H9 (cell line): ENCODE measurements around the gene DUT. TPM values are rescaled to one million over a fixed set of nuclear protein-coding genes. Genes with fewer than 3 reads are reported as not detected.

ENCODE experiments used
- DNase-seq: peaks from one replicate; pipeline ENCODE4 v3.0.0-alpha.2; 2017
- H2AFZ ChIP-seq: one replicate; pipeline ENCODE4 v1.6.1; 2013; ENCODE audit warnings: mild to moderate bottlenecking, low read length, control low read depth, moderate library complexity
- H2AK5ac ChIP-seq: 2 replicates; pipeline ENCODE4 v1.6.1; 2013; ENCODE audit warnings: low read length, control low read depth, mixed read lengths; ENCODE audit not compliant: insufficient read length
- H2BK120ac ChIP-seq: one replicate; pipeline ENCODE4 v1.6.1; 2013; ENCODE audit warnings: low read depth, mild to moderate bottlenecking, low read length, control low read depth, inconsistent platforms; ENCODE audit not compliant: poor library complexity, severe bottlenecking
- H2BK12ac ChIP-seq: 2 replicates; pipeline ENCODE4 v1.6.1; 2013; ENCODE audit warnings: low read length, control low read depth, mixed read lengths, low read depth; ENCODE audit not compliant: insufficient read length
- H2BK15ac ChIP-seq: 2 replicates; pipeline ENCODE4 v1.6.1; 2013; ENCODE audit warnings: low read depth, low read length, control low read depth
- H2BK20ac ChIP-seq: one replicate; pipeline ENCODE4 v1.6.1; 2013; ENCODE audit warnings: low read depth, mild to moderate bottlenecking, low read length, control low read depth, inconsistent platforms; ENCODE audit not compliant: poor library complexity, severe bottlenecking
- H2BK5ac ChIP-seq: 2 replicates; pipeline ENCODE4 v1.6.1; 2013; ENCODE audit warnings: low read length, control low read depth, mixed read lengths; ENCODE audit not compliant: insufficient read length
- H3K14ac ChIP-seq: 2 replicates; pipeline ENCODE4 v1.6.1; 2013; ENCODE audit warnings: low read length, control low read depth; ENCODE audit not compliant: insufficient read depth
- H3K18ac ChIP-seq: 2 replicates; pipeline ENCODE4 v1.6.1; 2013; ENCODE audit warnings: low read depth, mild to moderate bottlenecking, mixed read lengths, low read length, control low read depth; ENCODE audit not compliant: insufficient read length
- H3K23ac ChIP-seq: 2 replicates; pipeline ENCODE4 v1.6.1; 2013; ENCODE audit warnings: low read length, control low read depth, mixed read lengths, low read depth; ENCODE audit not compliant: insufficient read length
- H3K23me2 ChIP-seq: 2 replicates; pipeline ENCODE4 v1.6.1; 2013; ENCODE audit warnings: low read depth, mild to moderate bottlenecking, mixed read lengths, low read length, control low read depth; ENCODE audit not compliant: insufficient read length, poor library complexity, severe bottlenecking
- H3K27ac ChIP-seq: 2 replicates; pipeline ENCODE4 v1.5.1; 2013; ENCODE audit warnings: low read length, control low read depth, mixed read lengths, low read depth; ENCODE audit not compliant: insufficient read length
- H3K27me3 ChIP-seq: 2 replicates; pipeline ENCODE4 v1.6.1; 2013; ENCODE audit warnings: low read length, control low read depth, inconsistent platforms; ENCODE audit not compliant: insufficient read depth
- H3K4ac ChIP-seq: 2 replicates; pipeline ENCODE4 v1.6.1; 2013; ENCODE audit warnings: low read depth, mild to moderate bottlenecking, control low read depth, inconsistent platforms, low read length, moderate library complexity
- H3K4me1 ChIP-seq: 2 replicates; pipeline ENCODE4 v1.6.1; 2013; ENCODE audit warnings: low read length, control low read depth, inconsistent platforms; ENCODE audit not compliant: insufficient read depth
- H3K4me2 ChIP-seq: 2 replicates; pipeline ENCODE4 v1.6.1; 2013; ENCODE audit warnings: low read length, control low read depth, mixed read lengths; ENCODE audit not compliant: insufficient read length, insufficient read depth
- H3K56ac ChIP-seq: 2 replicates; pipeline ENCODE4 v1.6.1; 2013; ENCODE audit warnings: low read depth, mild to moderate bottlenecking, mixed read lengths, low read length, control low read depth; ENCODE audit not compliant: insufficient read length
- H3K79me1 ChIP-seq: 2 replicates; pipeline ENCODE4 v1.6.1; 2013; ENCODE audit warnings: low read depth, mild to moderate bottlenecking, moderate library complexity, low read length, control low read depth, inconsistent platforms; ENCODE audit not compliant: insufficient read depth, poor library complexity, severe bottlenecking
- H3K79me2 ChIP-seq: 2 replicates; pipeline ENCODE4 v1.6.1; 2013; ENCODE audit warnings: low read length, control low read depth, inconsistent platforms; ENCODE audit not compliant: insufficient read depth
- H3K9ac ChIP-seq: 2 replicates; pipeline ENCODE4 v1.6.1; 2013; ENCODE audit warnings: low read length, control low read depth, mixed read lengths; ENCODE audit not compliant: insufficient read length; ENCODE audit errors: extremely low read depth
- H3K9me3 ChIP-seq: one replicate; pipeline ENCODE4 v1.6.1; 2013; ENCODE audit warnings: low read depth, low read length, inconsistent platforms; ENCODE audit not compliant: control insufficient read depth
- H3T11ph ChIP-seq: one replicate; pipeline ENCODE4 v1.6.1; 2013; ENCODE audit warnings: mild to moderate bottlenecking, low read length, control low read depth, inconsistent platforms
- H4K20me1 ChIP-seq: one replicate; pipeline ENCODE4 v1.6.1; 2013; ENCODE audit not compliant: control insufficient read depth, insufficient read length, insufficient read depth
- H4K5ac ChIP-seq: 2 replicates; pipeline ENCODE4 v1.6.1; 2013; ENCODE audit warnings: low read depth, mild to moderate bottlenecking, mixed read lengths, low read length, control low read depth; ENCODE audit not compliant: insufficient read length
- H4K8ac ChIP-seq: replicated peaks from 2 replicates; pipeline ENCODE4 v1.6.1; 2013; ENCODE audit warnings: low read length, control low read depth, mixed read lengths, low read depth; ENCODE audit not compliant: insufficient read length
- H4K91ac ChIP-seq: 2 replicates; pipeline ENCODE4 v1.6.1; 2013; ENCODE audit warnings: low read depth, mild to moderate bottlenecking, moderate library complexity, mixed read lengths, low read length, control low read depth; ENCODE audit not compliant: insufficient read length
- H3K27ac Mint-ChIP-seq, 3 experiments: 2 replicates in 2 of 3; 3 replicates in 1 of 3; pipeline ENCODE4 v1.8.0; 2020 to 2021; ENCODE audit warnings: mixed read lengths in 3 of 3, mild to moderate bottlenecking in 1 of 3, moderate library complexity in 1 of 3
- H3K27me3 Mint-ChIP-seq: 2 replicates; pipeline ENCODE4 v1.8.0; 2021; ENCODE audit warnings: low read depth, mild to moderate bottlenecking, moderate library complexity, mixed read lengths
- H3K36me3 Mint-ChIP-seq, 3 experiments: 2 replicates in 2 of 3; 3 replicates in 1 of 3; pipeline ENCODE4 v1.8.0; 2020 to 2021; ENCODE audit warnings: low read depth in 3 of 3, mixed read lengths in 3 of 3; ENCODE audit not compliant: insufficient read depth in 1 of 3
- H3K4me1 Mint-ChIP-seq, 2 experiments: 2 replicates each; pipeline ENCODE4 v1.8.0; 2020; ENCODE audit warnings: mixed read lengths in 2 of 2
- H3K4me3 Mint-ChIP-seq, 2 experiments: 2 replicates in 1 of 2; 3 replicates in 1 of 2; pipeline ENCODE4 v1.8.0; 2020 to 2021; ENCODE audit warnings: mild to moderate bottlenecking in 2 of 2, mixed read lengths in 2 of 2, moderate library complexity in 1 of 2
- H3K9me3 Mint-ChIP-seq, 2 experiments: 2 replicates in 1 of 2; 3 replicates in 1 of 2; pipeline ENCODE4 v1.8.0; 2020; ENCODE audit warnings: mild to moderate bottlenecking in 2 of 2, mixed read lengths in 2 of 2, moderate library complexity in 1 of 2
- CTCF ChIP-seq: fragments of 200-600 bp; sonication (generic); conservative IDR thresholded peaks from 3 replicates; pipeline ENCODE4 v1.8.0; 2021; ENCODE audit warnings: antibody characterized with exemption, mild to moderate bottlenecking
- WGBS: extraction: QIAGEN DNeasy Blood & Tissue Kit; methylation state at CpG from one replicate; pipeline ENCODE4 v1.1.7; 2013; ENCODE audit warnings: missing lambda C conversion rate, low lambda C conversion rate, mixed read lengths; ENCODE audit not compliant: insufficient read length; ENCODE audit errors: extremely low coverage; 5-methylcytosine and 5-hydroxymethylcytosine counted together
- total RNA-seq: library from RNA; stranded (reverse); gene quantifications from 2 replicates; pipeline ENCODE4 v1.2.1, GENCODE V29; 2021

Gene DUT
- total RNA-seq, 1 experiment from 2014 or later, result 137 TPM

GRCh38 chr15:48366584-48367312 lies 35.5 kb downstream of the DUT start:
- H2BK5ac ChIP-seq, result no peak overlapping the region
- H2BK15ac ChIP-seq, result no peak overlapping the region
- H3K27me3 ChIP-seq, result no peaks in the 10 kb centered on the region; the same call in 1 of the 2 replicates
- H3K27me3 Mint-ChIP-seq, result no peaks in the 10 kb centered on the region
- no CpG with 5 or more reads among the region's 4 CpGs for WGBS
- H3K27ac ChIP-seq, result no peak overlapping the region
- H3K4me1 ChIP-seq, result no peaks in the 10 kb centered on the region
- H3K9me3 Mint-ChIP-seq, result peaks cover 2 to 3% of the 10 kb centered on the region in 2 experiments; a peak in 4 of 5 replicates
- no peak overlapping the region for H2BK20ac ChIP-seq
- no peak overlapping the region for H3K4me3 Mint-ChIP-seq
- no peaks in the 10 kb centered on the region for H3K23me2 ChIP-seq
- no peaks in the 10 kb centered on the region for H3K9me3 ChIP-seq
- no peak overlapping the region for H3K4me2 ChIP-seq
- DNase-seq, result no peak
- H4K91ac ChIP-seq, result no peak overlapping the region
- H3K18ac ChIP-seq, result no peak overlapping the region
- no peak overlapping the region for H2BK12ac ChIP-seq
- no peak overlapping the region for H3K56ac ChIP-seq
- H2AFZ ChIP-seq, result no peak overlapping the region
- no peak for TF ChIP-seq CTCF
- H3K14ac ChIP-seq, result no peak overlapping the region
- H3K4ac ChIP-seq, result no peak overlapping the region
- no peak overlapping the region for H3K9ac ChIP-seq
- H2BK120ac ChIP-seq, result no peak overlapping the region
- no peaks in the 10 kb centered on the region for H4K20me1 ChIP-seq
- H3K36me3 Mint-ChIP-seq, result peaks cover 0 to 1% (median 0%) of the 10 kb centered on the region in 3 experiments; a peak in 1 of 7 replicates
- no peaks in the 10 kb centered on the region for H3K79me1 ChIP-seq
- no peak overlapping the region for H3K23ac ChIP-seq
- no peak overlapping the region for H3K27ac Mint-ChIP-seq
- no peak overlapping the region for H4K8ac ChIP-seq
- H3T11ph ChIP-seq, result no peak overlapping the region
- no peak overlapping the region for H2AK5ac ChIP-seq
- no peak overlapping the region for H4K5ac ChIP-seq
- H3K79me2 ChIP-seq, result no peaks in the 10 kb centered on the region
- H3K4me1 Mint-ChIP-seq, result no peaks in the 10 kb centered on the region
